Stimulated activated CD4-positive, alpha-beta T cell treated with anti-CD3 and anti-CD28 coated beads, TNF-alpha, amount 100 ng/mL, for 1 hour (primary cell): ENCODE data around the gene WDR74.

ENCODE experiments used
- DNase-seq, 3 donors: peaks; one replicate each; pipeline ENCODE4 v3.0.0-alpha.2; 2020; ENCODE audit warnings: low read depth in 3 of 3, low spot score in 1 of 3

Gene WDR74

DNA sequence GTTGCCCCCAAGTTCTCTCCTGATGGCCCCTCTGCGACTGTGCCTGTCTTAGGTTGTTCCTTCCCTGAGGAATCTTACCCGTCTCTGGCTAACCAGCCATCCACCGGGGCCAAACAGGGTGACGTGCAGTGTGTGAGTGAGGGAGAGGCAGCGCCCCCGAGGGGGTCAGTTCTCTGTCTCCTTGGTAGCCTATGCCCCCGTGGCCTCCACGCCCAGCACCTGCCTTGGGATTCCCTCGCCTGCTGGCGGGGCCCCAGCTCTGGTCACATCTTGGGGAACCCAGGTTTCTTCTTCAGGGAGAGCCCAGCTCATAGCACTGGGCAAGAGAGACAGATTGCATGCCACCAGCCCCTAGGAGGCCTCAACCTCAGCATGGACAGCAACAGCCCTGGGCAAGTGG, 39.9 kb downstream of the WDR74 start:
- no peak for DNase-seq

DNA sequence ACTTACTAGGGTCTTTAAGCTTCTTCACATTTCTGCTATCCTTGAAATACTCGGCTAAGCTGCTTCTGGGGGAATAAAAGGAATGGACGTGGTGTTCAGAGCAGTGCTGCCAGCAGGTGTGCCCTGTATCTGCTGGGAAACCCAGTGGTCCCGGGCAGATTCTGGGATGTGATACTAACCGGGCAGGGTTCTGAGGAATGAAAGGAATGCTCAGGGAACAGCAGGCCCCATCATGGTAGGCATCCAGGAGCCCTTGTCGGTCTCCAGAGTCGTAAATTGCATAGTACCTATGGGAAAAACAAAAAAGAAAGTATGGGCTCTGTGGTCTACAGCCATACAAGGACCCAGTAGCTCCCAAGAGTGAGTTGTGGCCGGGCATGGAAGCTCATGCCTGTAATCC, 43.1 kb downstream of the WDR74 start:
- no peak for DNase-seq

DNA sequence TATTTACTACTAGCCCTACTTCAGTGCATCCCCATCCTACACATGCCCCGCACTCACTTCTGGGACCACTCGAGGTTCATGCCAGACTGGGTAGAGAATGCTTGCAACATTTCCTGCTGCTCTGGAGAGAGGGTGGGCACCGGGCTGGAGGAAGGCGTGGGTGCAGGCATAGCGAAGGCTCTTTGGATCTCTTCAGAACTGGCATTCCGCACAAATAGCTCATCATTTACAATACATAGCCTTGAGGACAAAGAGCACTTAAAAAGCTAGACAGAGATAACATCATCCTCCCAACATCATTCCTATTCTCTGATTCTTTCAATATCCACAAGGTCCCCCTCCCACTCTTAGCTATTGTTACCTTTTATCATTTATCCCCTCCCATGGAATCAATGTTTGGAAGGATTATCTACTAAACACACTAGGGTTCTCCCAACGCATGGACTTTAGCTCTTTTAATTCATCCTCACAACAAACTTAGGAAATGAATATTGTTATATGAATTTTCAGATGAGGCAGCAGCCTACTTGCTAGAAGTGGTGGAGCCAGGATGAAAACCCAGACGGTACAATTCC, 45.1 kb downstream of the WDR74 start:
- DNase-seq: no peak

DNA sequence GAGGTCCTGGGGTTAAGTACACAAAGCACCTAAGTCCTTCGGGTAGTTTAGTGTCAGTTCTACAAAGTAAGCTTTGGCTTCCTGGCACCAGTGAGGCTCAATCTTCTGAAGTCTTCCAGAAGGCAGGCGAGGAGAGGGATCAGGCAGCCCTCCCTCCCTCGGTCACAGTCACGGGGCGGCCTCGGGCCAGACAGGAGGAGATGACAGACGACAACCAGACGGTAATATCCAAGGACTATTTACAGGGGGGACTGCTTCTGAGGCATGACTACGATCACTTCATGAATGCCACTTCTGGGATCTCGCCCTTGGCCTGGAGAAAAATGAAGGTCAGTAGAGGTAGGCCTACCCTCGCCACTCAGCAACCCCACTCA, 47.2 kb downstream of the WDR74 start:
- no peak for DNase-seq

DNA sequence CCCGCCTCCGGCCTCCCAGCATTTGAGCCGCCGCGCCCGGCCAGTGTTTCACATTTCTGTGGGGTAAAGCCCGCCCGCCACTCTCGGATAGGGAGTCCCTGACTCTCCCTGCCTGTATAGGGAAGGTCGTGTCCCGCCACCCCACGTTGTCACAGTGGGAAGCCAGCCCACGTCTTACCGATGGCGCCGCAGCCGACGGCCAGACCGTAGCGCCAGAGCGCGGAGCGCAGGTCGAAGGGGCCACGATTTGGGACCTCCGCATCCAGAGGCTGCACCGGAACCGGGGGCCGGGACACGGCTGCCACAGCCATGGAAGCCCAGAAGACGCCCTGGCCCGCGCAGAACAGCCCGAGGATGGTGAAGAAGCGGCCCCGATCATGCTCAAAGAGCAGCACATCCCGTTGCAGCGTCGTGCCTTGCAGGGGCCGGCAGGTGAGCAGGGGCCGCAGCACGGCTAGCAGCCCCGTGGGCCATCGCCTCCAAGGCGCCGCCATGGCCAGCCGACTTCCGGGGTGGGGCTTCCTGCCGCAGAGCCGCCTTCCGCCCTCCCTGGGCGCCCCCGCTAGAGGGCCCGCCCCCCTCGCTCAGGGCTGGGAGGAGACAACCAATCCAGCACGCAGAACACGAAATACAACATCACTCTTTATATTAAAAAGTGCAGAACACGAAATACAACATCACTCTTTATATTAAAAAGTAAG, 47.7 kb downstream of the WDR74 start, which contains the start of gene TMEM223:
Gene TMEM223 (minus strand): TSS at position 506 of the 701 bp plus-strand sequence. CDS start 12 bp downstream, at position 494.
- DNase-seq: peak; percentile 72 to 87 (median 73)

DNA sequence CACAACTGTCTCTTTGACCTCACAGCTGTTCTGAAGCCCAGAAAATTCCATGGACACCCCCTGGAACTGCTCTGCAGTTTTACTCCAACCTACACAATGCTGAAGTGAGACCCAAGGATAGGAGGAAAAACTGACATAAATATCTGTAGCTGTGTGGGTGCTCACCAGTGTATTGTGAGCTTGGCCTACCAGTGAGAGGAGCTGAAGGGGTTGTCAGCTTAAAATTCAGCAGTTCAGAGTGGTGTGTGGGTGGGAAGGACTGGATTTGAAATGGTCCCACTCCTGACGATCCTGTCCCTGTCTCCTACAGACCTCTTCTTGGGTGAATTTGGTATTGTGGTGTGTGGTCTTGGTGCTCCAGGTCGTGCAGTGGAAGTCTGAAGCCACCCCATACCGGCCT, 49.8 kb downstream of the WDR74 start:
- DNase-seq: no peak

DNA sequence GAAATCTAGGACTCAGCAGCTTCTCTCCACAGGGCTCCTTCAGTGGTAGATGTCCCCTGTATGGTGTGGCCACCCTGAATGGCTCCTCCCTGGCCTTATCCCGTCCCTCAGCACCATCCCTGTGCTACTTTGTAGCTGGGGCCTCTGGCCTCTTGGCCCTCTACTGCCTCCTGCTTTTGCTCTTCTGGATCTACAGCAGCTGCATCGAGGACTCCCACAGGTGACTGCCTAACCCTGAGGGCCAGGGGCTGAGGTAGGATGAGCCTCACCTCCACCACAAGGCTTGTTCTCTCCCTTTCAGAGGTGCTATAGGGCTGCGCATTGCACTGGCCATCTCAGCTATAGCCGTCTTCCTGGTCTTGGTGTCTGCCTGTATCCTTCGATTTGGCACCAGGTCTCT, 50.4 kb downstream of the WDR74 start:
- DNase-seq: no peak

DNA sequence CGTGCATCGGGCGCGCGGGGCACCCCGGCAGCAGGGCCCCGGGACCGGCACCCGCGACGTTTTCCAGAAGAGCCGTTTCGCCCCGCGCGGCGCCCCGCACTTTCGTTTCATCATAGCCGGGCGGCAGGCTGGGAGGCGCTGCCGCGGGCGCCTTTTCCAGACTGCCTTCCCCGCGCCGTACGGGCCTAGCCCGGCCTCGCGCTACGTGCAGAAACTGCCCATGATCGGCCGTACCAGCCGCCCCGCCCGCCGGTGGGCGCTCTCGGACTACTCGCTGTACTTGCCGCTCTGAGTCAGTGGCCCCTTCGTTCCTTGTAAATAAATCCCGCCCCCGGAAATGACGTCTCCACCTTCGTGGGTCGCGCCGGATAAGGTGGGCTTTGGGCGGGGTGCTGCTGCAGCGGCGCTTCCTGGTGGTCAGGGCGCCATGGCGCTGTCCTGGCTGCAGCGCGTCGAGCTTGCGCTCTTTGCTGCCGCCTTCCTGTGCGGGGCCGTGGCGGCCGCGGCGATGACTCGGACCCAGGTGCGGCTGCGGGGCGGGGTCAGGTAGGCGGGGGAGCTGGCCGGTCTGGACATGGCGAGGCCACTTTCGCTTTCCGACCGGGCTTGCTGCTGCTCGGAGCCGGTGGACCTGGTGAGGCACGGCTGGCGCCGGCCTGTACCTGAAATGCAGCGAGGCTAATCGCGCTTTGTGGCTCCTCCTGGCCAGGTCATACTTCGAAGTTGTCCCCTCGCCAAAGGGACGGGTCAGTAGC, 52.2 kb downstream of the WDR74 start, which contains the start of gene TMEM179B:
Gene TMEM179B (plus strand): TSS at position 398 of the 755 bp plus-strand sequence. CDS start 30 bp downstream, at position 428.
- DNase-seq: peak; percentile 91 to 94 (median 92)

DNA sequence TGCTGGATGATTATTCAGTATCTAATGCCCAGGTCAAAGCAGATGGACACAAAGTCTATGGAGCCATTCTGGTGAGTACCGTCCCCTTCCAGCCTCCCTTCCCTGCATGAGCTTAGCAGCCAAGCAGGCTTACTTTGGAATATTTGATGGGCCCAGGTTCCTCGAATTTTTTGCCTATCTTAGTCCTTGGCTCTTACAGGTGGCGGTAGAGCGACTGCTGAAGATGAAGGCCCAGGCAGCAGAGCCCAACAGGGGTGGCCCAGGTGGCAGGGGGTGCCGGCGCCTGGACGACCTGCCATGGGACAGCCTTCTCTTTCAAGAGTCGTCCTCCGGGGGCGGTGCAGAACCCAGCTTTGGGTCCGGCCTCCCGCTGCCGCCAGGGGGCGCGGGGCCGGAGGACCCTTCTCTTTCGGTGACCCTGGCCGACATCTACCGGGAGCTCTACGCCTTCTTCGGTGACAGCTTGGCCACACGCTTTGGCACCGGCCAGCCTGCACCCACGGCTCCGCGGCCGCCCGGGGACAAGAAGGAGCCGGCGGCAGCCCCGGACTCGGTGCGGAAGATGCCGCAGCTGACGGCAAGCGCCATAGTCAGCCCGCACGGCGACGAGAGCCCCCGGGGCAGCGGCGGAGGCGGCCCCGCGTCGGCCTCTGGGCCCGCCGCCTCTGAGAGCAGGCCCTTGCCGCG, 52.9 kb downstream of the WDR74 start:
- DNase-seq: peak; percentile 59 to 72 (median 64)
